GM06990 (cell line): ENCODE results near the gene MS4A15.

Source experiments
- DNase-seq: peaks from one replicate; pipeline ENCODE4 v3.0.0-alpha.2; 2011; ENCODE audit not compliant: insufficient read length; ENCODE audit errors: extremely low read depth
- H3K27me3 ChIP-seq: replicated peaks from 2 replicates; pipeline ENCODE4 v1.6.0; 2011; ENCODE audit warnings: low read length; ENCODE audit not compliant: control insufficient read depth, insufficient read depth
- H3K36me3 ChIP-seq: 2 replicates; pipeline ENCODE4 v1.5.1; 2011; ENCODE audit warnings: low read length; ENCODE audit not compliant: control insufficient read depth, insufficient read depth
- H3K4me3 ChIP-seq: replicated peaks from 2 replicates; pipeline ENCODE4 v1.5.1; 2011; ENCODE audit warnings: low read depth, mild to moderate bottlenecking, control low read depth, low read length
- TF ChIP-seq, protein P1 (sequence below): IDR thresholded peaks from 2 replicates; pipeline ENCODE4 v1.5.1; 2011; ENCODE audit warnings: low read length, control low read depth, mild to moderate bottlenecking, inconsistent platforms; ENCODE audit not compliant: insufficient read depth, poor library complexity, severe bottlenecking

MS4A15 gene

DNA sequence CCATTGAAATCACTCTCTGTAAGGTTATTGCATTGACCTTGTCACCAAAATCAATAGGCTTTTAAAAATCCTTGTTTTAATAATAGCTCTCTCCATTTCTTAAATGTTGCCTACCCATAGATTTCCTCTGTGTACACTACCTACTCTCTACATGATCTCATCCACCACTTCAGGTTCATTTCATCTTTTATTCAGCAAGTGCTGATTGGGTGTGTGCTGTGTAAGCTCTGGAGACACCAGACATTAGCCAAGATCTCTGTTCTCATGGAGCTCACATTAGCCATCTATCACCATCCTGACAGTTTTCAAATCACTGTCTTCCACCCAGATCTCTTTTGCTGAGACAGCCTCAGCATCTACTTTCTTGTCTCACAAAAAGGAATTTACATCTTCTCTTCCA is 24.1 kb downstream of the MS4A15 start:
- no peaks in the 10 kb centered on the region for H3K36me3 ChIP-seq
- H3K27me3 ChIP-seq, result no peaks in the 10 kb centered on the region
- DNase-seq, result no peak
- no peak overlapping the region for H3K4me3 ChIP-seq
- TF ChIP-seq, protein P1, sequence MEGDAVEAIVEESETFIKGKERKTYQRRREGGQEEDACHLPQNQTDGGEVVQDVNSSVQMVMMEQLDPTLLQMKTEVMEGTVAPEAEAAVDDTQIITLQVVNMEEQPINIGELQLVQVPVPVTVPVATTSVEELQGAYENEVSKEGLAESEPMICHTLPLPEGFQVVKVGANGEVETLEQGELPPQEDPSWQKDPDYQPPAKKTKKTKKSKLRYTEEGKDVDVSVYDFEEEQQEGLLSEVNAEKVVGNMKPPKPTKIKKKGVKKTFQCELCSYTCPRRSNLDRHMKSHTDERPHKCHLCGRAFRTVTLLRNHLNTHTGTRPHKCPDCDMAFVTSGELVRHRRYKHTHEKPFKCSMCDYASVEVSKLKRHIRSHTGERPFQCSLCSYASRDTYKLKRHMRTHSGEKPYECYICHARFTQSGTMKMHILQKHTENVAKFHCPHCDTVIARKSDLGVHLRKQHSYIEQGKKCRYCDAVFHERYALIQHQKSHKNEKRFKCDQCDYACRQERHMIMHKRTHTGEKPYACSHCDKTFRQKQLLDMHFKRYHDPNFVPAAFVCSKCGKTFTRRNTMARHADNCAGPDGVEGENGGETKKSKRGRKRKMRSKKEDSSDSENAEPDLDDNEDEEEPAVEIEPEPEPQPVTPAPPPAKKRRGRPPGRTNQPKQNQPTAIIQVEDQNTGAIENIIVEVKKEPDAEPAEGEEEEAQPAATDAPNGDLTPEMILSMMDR, result no peak

DNA sequence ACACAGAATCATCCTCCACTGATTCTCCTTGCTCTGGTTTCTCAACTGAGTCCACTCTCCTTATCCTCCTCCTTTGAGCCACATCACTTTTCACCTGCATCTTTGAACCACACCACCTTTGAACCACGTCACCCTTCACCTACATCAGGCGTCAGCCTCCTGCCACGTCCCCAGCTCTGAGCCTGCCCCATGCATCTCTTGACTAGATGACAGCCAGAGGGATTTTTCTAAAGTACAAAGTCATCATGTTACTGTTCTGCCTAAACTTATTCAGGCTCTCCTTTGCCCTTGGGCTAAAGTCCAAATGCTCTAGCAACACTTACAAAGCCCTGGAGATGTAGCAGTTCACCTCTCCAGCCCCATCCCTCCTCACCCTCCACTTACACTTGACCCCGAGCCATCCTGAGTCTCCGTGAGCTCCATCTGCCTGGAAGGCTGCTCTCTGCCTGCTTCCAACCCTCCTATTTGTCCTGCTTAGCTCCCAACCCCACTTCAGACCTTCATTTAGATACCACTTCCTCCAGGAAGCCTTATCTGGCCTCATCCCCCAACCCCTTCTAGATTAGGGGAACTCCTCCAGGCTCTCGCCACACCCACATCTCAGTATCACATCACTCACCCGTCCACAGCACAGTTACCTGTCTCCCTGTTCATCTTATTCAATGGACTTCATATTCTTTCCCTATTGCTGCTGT is 24.8 kb downstream of the MS4A15 start:
- Histone ChIP-seq H3K4me3 (no peak overlapping the region), H3K27me3 (no peaks in the 10 kb centered on the region), H3K36me3 (no peaks in the 10 kb centered on the region)
- no peak for DNase-seq
- TF ChIP-seq, protein P1, result no peak

DNA sequence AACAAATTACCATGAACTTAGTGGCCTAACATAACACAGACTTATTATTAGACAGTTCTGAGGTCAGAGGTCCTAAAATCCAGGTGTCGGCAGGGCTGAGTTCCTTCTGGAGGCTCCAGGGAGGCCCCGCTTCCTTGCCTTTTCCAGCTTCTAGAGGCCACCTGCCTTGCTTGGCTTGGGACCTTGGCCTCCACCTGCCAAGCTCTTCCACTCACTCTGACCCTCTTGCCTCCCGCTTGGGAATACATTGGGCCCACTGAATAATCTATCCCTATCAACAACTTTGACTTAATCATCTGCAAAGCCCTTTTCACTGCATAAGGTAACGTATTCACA is 25.3 kb downstream of the MS4A15 start:
- TF ChIP-seq, protein P1, result no peak
- no peak overlapping the region for H3K4me3 ChIP-seq
- no peak for DNase-seq
- no peaks in the 10 kb centered on the region for H3K27me3 ChIP-seq
- H3K36me3 ChIP-seq, result no peaks in the 10 kb centered on the region

DNA sequence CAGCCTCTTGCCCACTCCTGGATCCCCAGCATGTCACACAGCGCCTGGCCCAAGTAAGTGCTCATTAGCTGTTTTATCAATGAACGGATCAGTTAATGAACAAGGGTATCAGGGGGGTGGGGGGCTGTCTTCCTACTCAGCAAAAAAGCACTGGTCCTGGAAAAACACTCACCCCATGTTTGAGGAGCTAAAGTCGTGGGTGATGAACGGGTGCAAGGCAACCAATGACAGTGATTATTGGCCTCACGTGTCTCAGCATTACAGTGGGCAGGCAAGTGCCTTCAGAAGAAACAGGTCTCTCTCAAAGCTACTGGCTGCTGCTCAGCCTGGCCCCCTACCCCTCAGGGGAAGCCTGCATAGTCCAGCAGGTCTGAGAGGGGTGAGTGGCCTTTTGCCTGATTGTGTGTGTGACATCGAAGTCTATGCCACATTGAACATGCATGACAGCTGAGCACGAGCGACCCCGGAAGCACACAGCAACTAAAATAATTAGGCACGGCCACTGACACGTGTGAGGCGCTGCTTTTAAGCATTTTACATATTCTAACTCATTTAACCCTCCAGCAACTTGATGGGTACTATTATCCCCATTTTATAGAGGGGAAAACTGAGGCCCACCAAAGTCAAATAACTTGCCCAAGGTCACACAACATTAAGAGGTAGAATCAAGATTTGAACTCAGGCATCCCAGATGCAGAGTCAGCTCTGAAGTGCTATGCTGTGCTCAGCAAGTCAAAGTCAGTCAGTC is 25.9 kb downstream of the MS4A15 start:
- TF ChIP-seq, protein P1, result no peak
- Histone ChIP-seq H3K27me3 (no peaks in the 10 kb centered on the region), H3K4me3 (no peak overlapping the region), H3K36me3 (no peaks in the 10 kb centered on the region)
- DNase-seq, result no peak

DNA sequence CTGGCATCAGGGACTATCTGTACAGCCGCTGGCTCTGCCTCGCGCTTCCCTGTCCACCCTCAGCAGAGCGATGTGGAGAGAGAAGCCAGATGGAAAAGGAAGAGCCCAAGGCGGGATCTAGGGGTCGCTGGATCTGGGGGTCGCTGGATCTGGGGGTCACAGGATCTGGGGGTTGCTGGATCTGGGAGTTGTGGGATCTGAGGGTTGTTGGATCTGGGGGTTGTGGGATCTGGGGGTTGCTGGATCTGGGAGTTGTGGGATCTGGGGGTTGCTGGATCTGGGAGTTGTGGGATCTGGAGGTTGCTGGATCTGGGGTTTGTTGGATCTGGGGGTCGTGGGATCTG is 26.4 kb downstream of the MS4A15 start:
- Histone ChIP-seq H3K36me3 (no peaks in the 10 kb centered on the region), H3K27me3 (no peaks in the 10 kb centered on the region), H3K4me3 (no peak overlapping the region)
- TF ChIP-seq, protein P1, result no peak
- no peak for DNase-seq
